ENCODE measurements around the gene TMEM259.

The TMEM259 gene

DNA sequence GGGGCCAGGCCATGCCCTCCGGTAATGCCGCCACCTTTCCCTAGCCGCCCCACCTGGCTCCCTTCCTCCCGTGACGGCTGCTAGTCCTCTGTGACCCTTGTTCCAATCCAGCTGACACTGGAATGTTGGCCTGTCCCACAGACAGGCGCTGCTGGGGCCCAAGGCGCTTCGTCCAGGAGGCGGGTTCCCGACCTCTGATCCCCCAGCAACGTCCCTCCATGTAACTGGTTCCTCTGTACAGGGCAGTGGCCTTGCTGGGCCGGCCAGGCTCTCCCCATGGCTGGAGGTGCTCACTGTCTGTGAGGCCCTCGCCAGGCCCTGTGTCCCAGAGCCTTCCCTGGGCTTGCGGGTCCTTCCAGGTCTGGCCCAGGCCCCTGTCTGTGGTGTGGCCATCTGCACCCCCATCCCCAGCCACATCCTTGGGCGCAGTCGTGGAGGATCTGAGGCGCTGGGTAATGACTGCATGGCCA is 27.5 kb downstream of the TMEM259 start:
- TF ChIP-seq, protein P1, sequence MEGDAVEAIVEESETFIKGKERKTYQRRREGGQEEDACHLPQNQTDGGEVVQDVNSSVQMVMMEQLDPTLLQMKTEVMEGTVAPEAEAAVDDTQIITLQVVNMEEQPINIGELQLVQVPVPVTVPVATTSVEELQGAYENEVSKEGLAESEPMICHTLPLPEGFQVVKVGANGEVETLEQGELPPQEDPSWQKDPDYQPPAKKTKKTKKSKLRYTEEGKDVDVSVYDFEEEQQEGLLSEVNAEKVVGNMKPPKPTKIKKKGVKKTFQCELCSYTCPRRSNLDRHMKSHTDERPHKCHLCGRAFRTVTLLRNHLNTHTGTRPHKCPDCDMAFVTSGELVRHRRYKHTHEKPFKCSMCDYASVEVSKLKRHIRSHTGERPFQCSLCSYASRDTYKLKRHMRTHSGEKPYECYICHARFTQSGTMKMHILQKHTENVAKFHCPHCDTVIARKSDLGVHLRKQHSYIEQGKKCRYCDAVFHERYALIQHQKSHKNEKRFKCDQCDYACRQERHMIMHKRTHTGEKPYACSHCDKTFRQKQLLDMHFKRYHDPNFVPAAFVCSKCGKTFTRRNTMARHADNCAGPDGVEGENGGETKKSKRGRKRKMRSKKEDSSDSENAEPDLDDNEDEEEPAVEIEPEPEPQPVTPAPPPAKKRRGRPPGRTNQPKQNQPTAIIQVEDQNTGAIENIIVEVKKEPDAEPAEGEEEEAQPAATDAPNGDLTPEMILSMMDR (IDR thresholded peaks at IDR 0.05; ENCODE audit: insufficient read depth, low read depth, low read length, missing control alignments): no peak
- DNase-seq (ENCODE audit: low read depth): no peak
- no peak overlapping the region for H3K4me3 ChIP-seq (ENCODE audit: low read depth, low read length)

GRCh38 chr19:992670-993055 is 28.3 kb downstream of the TMEM259 start:
- no peak overlapping the region for H3K4me3 ChIP-seq (ENCODE audit: low read depth, low read length)
- TF ChIP-seq, protein P1 (IDR thresholded peaks at IDR 0.05; ENCODE audit: insufficient read depth, low read depth, low read length, missing control alignments): no peak
- DNase-seq (ENCODE audit: low read depth): no peak

DNA sequence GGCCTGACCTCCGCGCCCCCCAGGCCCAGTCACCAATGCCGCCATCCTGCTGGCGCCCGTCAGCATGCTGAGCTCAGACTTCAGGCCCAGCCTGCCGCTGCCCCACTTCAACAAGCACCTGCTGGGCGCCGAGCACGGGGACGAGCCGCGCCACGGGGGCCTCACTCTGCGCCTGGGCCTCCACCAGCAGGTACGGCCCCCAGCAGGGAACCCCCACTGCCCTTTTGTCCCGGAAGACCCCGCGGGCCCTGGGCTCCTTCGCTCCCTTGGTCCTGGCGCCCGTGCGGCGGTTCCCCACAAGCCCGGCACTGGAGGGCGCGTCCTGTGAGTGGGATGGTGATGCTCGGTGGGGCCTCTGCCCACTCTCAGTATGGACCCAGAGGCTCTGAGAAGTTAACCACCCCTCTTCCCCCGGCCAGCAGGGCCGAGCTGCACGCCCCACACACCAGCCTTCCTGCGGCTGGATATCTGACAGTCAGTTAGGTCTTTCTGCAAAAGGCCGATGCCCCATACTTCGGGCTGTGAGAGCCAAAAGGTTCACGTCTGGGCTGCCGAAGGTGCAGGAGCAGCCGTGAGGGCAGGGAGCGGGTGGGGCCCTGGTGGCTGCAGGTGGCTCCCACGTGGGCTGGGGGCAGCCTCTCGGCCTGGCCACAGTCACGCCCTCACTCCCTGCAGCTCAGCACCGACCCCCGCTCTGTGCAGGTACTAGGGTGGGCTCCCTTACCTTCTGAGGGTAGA is 28.8 kb downstream of the TMEM259 start:
- no peak for DNase-seq (ENCODE audit: low read depth)
- H3K4me3 ChIP-seq (ENCODE audit: low read depth, low read length): no peak overlapping the region
- TF ChIP-seq, protein P1 (IDR thresholded peaks at IDR 0.05; ENCODE audit: insufficient read depth, low read depth, low read length, missing control alignments): no peak

GRCh38 chr19:991174-991931 is 29.6 kb downstream of the TMEM259 start:
- DNase-seq (ENCODE audit: low read depth): peak; percentile 80
- no peak overlapping the region for H3K4me3 ChIP-seq (ENCODE audit: low read depth, low read length)
- TF ChIP-seq, protein P1 (IDR thresholded peaks at IDR 0.05; ENCODE audit: insufficient read depth, low read depth, low read length, missing control alignments): no peak

DNA sequence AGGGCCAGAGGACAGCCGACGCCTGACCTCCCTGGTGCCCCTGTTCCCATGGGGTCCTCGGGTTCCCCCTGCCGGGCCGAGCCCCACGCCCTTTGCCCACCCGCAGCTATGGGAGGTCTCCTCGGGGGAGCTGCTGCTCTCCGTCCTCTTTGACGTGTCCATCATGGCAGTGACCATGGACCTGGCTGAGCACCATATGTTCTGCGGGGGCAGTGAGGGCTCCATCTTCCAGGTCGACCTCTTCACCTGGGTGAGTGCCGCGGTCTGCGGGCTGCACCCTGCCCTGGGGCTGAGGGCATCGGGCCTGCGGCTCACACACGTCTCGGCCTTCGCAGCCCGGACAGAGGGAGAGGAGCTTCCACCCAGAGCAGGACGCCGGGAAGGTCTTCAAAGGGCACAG is 30.2 kb downstream of the TMEM259 start:
- TF ChIP-seq, protein P1 (IDR thresholded peaks at IDR 0.05; ENCODE audit: insufficient read depth, low read depth, low read length, missing control alignments): no peak
- no peak overlapping the region for H3K4me3 ChIP-seq (ENCODE audit: low read depth, low read length)

GRCh38 chr19:990119-990571 is 30.8 kb downstream of the TMEM259 start:
- TF ChIP-seq, protein P1 (IDR thresholded peaks at IDR 0.05; ENCODE audit: insufficient read depth, low read depth, low read length, missing control alignments): no peak
- DNase-seq (ENCODE audit: low read depth): no peak
- H3K4me3 ChIP-seq (ENCODE audit: low read depth, low read length): no peak overlapping the region

More for the DNA sequence above, 30.2 kb downstream of the TMEM259 start:
- no peak for DNase-seq (ENCODE audit: low read depth)
